HG03571 (cell line): ENCODE data around the gene NCKAP5.
"Not testable (repeated sequence)": the region's sequence is repeated elsewhere in the genome, so short reads cannot be mapped to it uniquely, and the experiment has no call there.

Experiments used
- ATAC-seq: cut with Tn5 transposase; IDR thresholded peaks from one replicate; pipeline ENCODE4 v1.9.1; 2021; ENCODE audit not compliant: unreplicated experiment

NCKAP5 gene

GRCh38 chr2:132860220-132860619, 708.0 kb downstream of the NCKAP5 start:
- no peak for ATAC-seq

GRCh38 chr2:132859590-132859989, 708.7 kb downstream of the NCKAP5 start:
- ATAC-seq = no peak

- ATAC-seq = no peak
Observed at GRCh38 chr2:132857319-132857718, 710.9 kb downstream of the NCKAP5 start.

GRCh38 chr2:132850688-132851087, 717.6 kb downstream of the NCKAP5 start:
- no peak for ATAC-seq

- no peak for ATAC-seq
Observed at GRCh38 chr2:132849118-132849517, 719.1 kb downstream of the NCKAP5 start.

GRCh38 chr2:132845339-132845738, 722.9 kb downstream of the NCKAP5 start:
- no peak for ATAC-seq

GRCh38 chr2:132844585-132844984, 723.7 kb downstream of the NCKAP5 start:
- ATAC-seq = no peak

- no peak for ATAC-seq
Observed at GRCh38 chr2:132837769-132838168, 730.5 kb downstream of the NCKAP5 start.

GRCh38 chr2:132830321-132830827, 737.9 kb downstream of the NCKAP5 start:
- ATAC-seq = no peak

- ATAC-seq = no peak
Observed at GRCh38 chr2:132825601-132826000, 742.7 kb downstream of the NCKAP5 start.

GRCh38 chr2:132824716-132825115, 743.5 kb downstream of the NCKAP5 start:
- no peak for ATAC-seq

GRCh38 chr2:132816234-132816633, 752.0 kb downstream of the NCKAP5 start:
- no peak for ATAC-seq

GRCh38 chr2:132815516-132815915, 752.7 kb downstream of the NCKAP5 start:
- no peak for ATAC-seq

GRCh38 chr2:132814651-132815050, 753.6 kb downstream of the NCKAP5 start:
- no peak for ATAC-seq

- no peak for ATAC-seq
Observed at GRCh38 chr2:132813422-132813821, 754.8 kb downstream of the NCKAP5 start.

GRCh38 chr2:132811148-132811915, 756.9 kb downstream of the NCKAP5 start:
- no peak for ATAC-seq

GRCh38 chr2:132809962-132810361, 758.3 kb downstream of the NCKAP5 start:
- ATAC-seq = not testable (repeated sequence)

GRCh38 chr2:132804051-132804450, 764.2 kb downstream of the NCKAP5 start:
- ATAC-seq = no peak

GRCh38 chr2:132798341-132798740, 769.9 kb downstream of the NCKAP5 start:
- no peak for ATAC-seq

- no peak for ATAC-seq
Observed at GRCh38 chr2:132797556-132797955, 770.7 kb downstream of the NCKAP5 start.

- ATAC-seq = no peak
Observed at GRCh38 chr2:132797071-132797470, 771.2 kb downstream of the NCKAP5 start.

GRCh38 chr2:132795220-132795619, 773.0 kb downstream of the NCKAP5 start:
- ATAC-seq = no peak

GRCh38 chr2:132793532-132793931, 774.7 kb downstream of the NCKAP5 start:
- no peak for ATAC-seq
